Left renal cortex interstitium (tissue), 4 donors: Measurements from ENCODE around the gene TMEM187. TPM values are rescaled to one million over a fixed set of nuclear protein-coding genes. Genes with fewer than 3 reads are reported as not detected.

Experiments used
- DNase-seq, 4 donors: peaks; one replicate each; pipeline ENCODE4 v3.0.0-alpha.2; 2013; ENCODE audit warnings: low read depth in 4 of 4, low spot score in 2 of 4, missing footprints in 1 of 4
- polyA plus RNA-seq, 4 donors: library from polyadenylated mRNA; unstranded; fragments of 120-200 nt; gene quantifications; one replicate each; pipeline ENCODE4 v1.2.1, GENCODE V29; 2013; ENCODE audit not compliant: insufficient read length in 4 of 4

Gene TMEM187
- polyA plus RNA-seq, 4 donors, result 5.9 to 10.9 (median 8.0) TPM

DNA sequence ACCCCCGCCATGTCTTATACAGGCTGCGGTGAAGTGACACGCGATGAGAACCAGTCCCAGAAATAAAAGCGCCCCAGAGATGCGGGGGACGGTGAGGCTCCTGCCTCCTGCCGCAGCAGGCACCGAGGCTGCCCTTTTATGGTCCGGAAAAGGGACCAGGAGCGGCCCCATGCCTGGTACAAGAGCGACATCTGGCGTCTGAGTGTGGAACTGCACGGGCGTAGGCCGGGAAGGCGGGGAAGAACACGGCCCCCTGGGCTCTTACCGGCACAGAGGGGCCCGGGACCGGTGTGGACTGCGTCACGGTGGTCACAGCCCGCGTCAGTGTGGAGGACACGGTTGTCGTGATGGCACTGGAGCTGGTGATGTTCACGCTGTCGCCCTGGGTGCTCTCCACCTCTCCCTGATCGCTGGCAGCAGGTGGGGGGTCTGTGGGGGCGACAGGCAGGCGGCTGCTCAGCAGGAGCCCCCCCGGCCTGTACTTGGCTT is 19.2 kb upstream of the TMEM187 start:
- DNase-seq, result no peak

DNA sequence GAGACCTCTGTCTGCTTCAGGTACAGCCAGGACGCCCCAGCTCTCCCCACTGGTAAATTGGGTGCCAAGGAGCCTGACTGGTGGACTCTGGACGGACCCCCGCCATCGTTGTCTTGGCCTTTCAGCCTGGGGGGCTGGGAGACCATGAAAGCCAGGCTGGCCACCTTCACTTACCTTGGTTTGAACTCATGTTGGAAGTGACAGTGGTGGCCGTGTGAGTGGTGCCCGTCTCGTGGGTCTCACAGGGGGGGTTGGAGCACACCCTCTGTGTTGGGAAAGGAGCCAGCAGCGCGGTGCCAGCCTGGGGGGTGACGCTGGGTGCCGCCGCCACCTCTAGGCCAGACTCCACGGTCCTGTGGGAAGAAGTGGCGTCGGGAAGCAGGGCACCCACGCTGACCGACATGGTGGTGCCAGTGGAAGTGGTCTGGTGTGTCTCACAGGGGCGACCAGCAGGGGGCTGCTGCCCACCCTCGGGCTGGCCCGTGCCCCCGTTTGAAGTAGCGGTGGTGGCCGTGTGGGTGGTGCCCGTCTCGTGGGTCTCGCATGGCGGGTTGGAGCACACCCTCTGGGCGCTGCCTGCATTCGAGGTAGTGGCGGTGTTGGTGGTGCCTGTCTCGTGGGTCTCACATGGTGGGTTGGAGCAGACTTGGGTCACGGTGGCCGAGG is 18.5 kb upstream of the TMEM187 start:
- no peak for DNase-seq

DNA sequence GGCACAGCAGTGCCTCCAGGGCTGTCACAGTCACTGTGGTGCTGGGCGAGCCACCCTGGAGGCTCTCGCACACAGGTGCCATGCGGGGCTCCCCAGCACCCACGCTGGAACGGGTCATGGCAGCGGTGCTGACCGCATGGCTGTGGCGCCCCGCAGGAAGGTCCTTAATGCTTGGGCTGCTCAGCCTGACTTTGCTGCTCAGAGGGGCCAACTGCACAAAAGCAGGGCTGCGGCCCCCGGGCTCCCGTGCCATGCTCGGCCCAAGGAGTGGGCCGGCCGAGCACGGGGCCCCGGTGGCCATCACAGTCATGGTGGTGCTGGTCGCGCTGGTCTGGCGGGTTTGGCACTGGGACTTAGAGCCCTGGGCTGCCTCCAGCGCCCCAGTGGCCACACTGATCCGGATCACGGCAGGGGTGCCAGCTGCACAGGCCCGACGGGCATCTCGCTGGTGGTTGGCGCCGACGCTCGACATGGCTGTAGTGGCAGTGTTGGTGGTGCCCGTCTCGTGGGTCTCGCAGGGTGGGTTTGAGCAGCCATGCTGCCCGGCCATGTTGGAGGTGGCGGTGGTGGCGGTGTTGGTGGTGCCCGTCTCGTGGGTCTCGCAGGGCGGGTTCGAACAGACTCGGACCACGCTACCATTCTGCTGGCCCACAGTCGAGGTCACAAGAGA is 17.9 kb upstream of the TMEM187 start:
- no peak for DNase-seq

DNA sequence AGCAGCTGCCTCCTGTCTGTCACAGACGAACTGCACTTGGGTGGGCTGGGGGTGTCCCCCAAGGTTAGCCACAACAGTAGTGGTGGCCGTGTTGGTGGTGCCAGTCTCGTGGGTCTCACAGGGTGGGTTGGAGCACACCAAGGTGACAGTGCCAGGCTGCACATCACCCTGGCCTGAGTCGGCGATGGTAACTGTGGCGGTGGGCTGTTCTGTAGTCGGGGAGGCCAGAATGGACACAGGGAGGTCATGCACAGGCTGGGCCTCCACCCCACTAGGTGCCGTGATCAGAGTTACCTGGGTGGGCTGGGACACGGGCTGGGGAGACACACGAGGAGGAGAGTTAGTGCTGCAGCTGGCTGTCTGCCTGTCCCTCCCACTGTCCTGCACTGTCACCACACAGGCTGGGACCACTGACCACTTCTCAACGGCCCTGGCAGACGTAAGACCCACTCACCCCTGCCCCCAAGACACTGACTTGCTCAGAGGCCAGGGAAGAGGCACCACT is 17.3 kb upstream of the TMEM187 start:
- DNase-seq, result no peak

DNA sequence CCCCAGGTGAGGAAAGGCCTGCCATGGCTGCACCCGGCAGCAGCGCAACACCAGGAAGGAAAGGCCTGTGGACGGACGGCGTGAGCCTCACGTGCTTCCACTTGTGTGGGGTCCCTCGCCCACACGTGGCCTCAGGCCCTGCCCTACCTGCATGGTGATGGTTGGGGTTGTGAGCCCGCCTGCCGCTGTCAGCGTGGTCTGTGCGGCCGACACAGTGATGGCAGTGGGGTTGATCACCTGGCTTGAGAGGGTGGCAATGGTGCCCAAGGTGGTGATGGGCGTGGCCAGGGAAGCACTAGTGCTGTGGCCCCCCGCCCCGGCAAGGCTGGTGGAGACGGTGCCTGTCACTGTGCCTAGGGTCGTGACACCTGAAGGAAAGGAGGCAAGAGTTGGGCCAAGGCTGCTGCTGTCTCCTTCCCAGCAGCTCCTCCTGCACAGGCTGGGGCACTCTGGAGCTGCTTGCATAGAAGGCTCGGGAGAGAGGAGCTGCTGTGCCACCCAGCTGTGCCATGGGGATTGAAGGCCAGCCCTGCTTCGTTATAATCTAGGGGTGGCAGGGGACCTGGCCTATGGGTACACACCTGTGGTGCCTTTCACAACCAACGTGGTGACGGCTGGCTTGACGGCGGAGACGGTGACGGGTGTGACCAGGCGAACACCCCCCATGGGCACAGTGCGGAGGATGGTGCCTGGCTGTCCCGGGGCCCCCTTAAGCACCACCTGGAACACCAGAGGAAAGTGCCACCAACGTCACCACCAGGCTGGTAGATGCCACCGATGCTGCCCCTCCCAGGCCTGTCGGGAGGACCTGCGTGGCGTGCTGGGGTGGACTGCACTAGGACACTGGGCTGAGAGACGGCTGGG is 16.3 kb upstream of the TMEM187 start:
- DNase-seq, result no peak

DNA sequence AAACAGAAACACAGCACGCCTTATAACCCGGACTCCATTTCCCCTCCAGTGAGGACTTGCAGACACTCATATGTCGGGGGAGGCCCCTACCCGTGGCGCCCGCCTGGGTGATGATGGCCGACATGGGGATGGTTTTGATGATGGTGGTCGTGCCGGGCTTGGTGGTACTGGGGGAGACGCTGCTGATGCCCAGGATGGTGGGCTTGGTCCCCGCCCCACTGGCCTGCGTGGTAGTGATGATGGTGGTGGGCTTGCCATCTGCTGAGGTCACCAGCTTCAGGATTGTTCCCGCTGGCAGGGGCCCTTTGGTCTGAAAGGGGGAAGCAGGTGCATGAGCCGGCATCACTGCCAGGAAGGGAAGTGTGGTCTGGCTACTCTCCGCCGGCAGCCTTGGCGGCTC is 15.3 kb upstream of the TMEM187 start:
- no peak for DNase-seq

DNA sequence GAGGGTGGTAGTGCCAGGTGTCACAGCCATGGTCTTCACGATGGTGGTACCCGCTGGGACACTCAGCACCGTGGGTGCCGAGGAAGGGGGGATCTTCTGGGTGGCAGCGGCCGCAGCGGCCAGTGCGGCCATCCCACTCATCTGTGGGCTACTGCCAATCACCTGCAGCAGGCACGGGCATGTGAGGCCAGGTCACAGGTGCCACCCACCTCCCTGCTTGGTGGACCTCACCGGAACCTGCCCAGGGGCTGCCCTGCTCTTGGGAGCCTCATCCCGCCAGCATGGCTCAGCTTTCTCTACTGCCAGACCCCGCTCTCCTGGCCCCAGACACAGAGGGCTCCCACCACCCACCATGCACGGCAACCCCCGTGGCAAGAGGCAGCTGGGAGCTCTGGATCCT is 13.9 kb upstream of the TMEM187 start:
- no peak for DNase-seq

DNA sequence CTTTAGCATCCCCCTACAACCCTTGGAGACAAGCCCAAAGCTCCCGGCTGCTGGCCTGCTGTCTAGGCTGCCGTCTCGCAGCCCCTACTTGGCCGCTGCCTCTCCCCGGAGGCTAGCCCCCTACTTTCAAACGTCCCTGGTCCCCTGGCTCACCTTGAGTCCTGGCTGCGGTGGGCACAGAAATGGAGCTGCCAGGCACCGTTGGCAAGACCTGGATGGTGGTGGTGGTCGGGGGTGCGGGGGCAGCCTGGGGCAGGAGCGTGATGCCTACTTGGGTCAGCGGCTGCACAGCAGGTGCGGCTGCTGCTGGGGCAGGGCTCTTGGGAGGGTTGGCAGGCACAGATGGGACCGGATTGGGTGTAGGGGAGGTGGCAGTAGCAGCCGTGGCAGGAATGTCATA is 12.9 kb upstream of the TMEM187 start:
- DNase-seq, result no peak

DNA sequence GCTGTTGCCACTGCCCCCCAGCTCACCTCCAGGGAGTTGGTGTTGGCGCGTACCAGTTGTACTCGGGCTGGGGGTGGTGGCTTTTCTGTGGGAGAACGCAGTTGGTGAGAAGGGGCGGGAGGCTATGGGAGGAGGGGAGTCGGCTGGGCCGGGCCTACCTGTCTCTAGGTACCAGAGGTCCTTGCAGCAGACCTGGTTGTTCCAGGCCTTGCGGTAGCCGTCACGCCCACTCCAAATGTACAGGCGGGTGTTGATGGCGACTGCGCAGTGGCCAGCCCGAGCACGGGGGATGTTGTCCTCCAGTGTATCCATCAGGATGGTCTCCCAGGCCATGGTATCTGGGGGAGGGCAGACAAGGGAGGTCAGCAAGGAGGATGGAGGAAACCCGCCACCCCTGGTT is 12.5 kb upstream of the TMEM187 start:
- DNase-seq, result no peak

DNA sequence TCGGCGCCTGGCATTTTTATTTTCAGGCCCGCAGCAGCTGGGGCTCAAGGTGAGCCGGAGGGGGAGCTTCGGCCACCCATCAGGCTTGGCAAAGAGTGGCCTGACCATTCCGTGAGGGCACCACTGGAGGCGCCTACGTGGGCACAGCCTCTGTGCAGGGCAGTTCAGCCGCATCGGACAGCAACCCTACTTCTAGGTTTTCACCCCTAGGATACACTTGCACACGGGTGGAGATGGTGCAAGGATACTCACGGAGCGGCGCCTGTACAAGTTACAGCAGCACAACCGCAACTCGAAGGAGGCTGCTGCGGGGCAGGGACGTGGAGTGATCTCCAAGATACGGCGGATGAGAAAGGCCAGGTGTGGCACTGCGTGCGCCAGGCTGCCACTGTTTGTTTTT is 11.8 kb upstream of the TMEM187 start:
- DNase-seq, result no peak

DNA sequence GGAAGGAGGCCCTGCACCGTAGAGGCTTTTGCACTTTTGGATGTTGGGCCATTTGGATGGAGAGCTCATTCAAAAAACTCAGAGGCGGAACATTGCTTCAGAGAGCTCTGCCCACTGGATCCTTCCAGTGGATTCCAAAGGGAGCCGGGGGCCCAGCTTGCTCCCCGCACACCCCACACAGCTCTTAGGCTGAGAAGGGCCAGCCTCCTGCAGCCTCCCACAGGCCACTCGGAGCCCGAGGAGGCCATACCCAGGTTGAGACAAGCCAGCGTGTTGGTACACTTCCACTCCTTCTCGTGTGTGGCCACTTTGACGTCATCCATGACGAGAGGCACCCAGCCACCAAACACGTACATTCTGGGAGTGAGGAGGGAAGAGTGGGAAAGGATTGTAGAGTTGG is 11.3 kb upstream of the TMEM187 start:
- DNase-seq, result no peak

DNA sequence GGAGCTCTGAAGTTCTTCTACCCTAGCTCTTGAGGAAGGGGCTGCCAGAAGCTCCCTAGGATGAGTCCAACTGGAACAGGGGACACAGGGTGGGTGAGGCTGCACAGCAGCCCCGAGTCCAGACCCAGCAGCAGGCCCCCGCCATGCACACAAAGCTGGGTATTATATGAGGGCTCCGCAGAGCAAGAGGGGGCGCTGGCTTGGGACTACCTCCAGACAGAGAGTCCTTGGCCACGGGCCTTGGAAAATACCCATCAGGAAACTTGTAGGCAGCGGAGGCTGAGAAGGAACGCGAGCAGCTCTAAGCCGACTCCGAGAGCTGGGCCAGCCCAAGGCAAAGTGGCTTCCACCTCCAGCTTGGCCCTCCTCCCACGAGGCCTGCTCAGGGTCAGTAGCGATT is 9.0 kb upstream of the TMEM187 start:
- DNase-seq, result no peak

DNA sequence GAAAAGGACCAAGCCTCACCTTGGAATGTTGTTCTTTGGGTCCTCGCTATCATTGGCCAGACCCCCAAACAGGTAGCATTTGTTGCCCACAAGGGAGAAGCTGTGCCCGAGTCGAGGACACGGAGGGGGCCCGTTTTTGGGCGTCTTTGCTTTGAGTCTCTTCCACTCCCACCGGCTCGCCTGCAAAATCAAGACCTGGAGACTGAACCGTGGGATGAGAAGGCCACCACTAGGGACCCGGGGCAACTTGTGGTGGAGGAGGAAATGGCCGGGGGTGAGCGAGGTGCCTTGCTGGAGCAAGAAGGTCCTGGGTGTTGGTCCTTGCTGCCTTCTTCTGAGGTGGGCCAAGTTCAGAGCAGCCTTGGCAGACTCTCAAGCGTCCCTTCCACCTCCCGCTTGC is 8.4 kb upstream of the TMEM187 start:
- DNase-seq, result no peak

DNA sequence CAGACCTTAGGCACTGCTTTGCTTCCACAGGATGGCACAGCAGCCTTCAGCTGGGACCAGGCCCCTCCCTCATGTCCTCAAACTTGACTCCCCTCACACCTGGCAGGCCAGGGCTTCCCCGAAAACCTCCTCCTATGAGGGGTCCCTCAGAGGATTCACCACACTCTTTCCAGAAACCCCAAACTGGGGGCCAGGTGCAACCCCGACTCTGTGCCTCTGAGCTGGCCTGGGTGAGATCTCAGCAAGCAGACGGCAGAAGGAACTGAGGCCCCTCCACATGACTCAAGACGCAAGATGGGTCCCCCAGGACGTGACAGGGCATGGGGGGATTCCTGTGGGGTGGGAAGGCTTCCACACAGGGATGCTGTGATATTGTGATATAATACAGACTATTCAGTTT is 7.1 kb upstream of the TMEM187 start:
- no peak for DNase-seq

DNA sequence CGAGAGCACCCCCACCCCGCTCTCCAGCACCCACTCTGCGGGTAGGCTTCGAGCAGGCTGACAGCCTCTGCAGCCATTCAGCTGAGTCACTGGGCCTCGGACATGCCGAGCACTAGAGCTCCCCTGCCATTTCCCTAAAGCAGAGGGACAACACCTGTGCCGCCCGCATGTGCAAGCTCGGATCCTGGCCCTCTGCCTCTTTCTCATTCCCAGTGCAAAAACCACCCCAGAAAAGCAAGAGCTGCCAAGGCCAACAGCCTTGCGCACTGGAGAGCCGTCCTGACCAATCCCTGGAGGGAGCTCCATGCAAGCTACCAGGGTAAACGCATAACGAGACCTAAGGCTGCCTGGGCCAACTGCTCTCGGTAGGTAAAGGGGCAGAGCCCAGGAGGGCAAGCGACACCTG is 6.3 kb upstream of the TMEM187 start:
- no peak for DNase-seq

DNA sequence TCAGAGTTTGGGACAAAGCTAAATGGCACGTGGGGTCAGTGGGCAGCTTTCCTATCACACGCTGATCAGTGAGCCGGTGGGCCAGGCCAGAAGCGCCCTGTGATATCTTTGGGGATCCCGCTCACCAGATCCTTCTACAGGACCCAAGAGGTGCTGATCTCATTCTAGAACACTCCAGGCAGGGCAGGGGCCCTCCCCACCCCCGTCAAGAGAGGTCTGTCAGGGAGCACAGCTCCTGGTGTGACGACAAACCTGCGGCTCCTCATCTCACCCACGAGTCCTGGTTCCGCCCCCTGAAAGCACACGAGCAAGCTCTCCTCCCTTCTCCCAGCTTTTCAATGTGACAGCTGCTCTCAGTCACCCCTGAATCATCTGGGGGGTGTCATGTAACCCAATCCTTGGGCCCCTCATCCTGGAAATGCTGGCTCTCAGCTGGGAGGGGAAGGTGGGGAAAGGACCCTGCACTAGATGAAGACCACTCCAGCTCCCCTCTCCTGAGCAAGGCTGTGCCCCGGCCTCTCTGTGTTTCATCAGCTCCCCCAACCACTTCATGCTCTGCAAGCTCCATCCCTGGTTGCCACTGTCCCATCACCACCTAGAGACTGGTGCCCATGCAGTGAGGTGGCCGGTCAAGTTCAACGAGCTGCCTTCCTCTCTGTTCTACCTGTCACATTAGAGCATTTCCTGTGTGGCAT is 5.6 kb upstream of the TMEM187 start:
- no peak for DNase-seq

DNA sequence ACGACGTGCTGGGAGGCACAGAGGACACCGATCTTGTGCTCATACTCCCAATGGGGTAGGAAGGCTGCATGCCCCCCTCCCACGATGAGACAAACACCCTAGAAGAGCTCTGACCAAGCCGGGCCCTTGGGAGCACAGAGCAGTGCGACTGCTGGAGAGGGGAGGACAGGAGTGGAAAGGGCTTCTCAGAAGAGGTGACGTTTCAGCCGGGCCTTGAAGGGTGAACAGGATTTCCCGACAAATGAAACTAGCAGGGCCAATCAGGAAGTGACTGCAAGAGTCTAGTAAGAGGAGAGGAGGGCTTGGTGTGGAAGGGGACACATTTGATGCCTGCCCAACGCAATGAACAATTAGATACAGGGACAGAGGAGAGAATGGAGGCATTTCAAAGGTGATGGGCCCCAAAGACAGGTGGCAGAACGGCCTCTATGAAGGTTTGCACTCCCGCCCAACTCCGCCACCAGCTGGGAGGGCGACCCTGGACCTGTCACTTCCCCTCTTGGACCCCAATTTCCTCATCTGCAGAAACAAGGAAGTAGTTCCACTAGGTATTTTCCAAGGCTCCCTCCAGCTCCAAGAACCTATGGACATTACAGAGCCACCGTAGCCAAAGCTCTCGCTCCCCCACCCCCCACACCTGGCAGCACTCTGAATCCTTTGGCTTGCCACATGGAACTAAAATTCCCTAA is 4.9 kb upstream of the TMEM187 start:
- no peak for DNase-seq

DNA sequence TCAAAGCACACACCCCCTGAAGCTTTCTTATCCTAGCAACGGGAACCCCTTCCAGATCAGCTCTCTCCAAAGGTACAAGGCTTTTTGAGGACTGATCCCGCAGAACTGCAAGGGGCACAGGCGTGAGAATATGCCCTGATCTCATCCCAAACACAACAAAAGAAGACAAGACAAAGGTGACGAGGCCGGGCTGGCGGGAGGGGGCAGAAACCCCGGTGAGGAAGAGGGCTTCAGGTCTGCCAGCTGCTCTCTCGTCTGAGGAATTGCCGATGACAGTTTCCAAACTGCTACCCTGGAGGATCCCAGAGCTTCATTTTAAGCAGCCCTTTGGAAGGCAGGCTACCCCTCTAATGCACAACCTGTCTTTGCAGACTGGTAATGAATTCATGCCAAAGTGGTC is 4.3 kb upstream of the TMEM187 start:
- no peak for DNase-seq

DNA sequence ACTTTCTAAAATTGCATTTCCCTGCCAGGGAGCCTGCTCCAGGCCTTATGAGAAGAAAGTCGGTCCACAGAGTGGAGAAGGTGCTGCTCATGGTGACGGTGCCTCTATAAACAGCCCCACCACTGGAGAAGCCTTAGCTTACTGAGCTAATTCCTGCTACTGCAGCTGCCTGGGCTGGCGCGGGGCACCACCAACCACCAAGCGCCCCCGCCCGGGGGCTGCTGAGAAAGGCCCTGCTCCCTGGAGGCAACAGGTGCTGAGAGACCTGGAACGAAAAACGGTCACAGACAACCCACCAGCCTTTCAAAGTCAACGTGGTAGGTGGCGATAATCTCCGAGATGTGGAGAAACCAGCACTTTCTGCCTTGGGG is 3.8 kb upstream of the TMEM187 start:
- DNase-seq, result no peak
